Type B pancreatic cell (in vitro differentiated cells): Measurements from ENCODE around the gene TARP.

Experiments
- DNase-seq: peaks from one replicate; pipeline ENCODE4 v3.0.0; 2021; ENCODE audit warnings: mixed read lengths; ENCODE audit not compliant: unreplicated experiment; ENCODE audit errors: extremely low spot score
- H3K27ac Mint-ChIP-seq: 2 replicates; pipeline ENCODE4 v1.8.0; 2021; ENCODE audit warnings: mild to moderate bottlenecking, mixed read lengths
- H3K27me3 Mint-ChIP-seq: 2 replicates; pipeline ENCODE4 v1.8.0; 2021; ENCODE audit warnings: mixed read lengths
- H3K36me3 Mint-ChIP-seq: 2 replicates; pipeline ENCODE4 v1.8.0; 2021; ENCODE audit warnings: mixed read lengths
- H3K4me1 Mint-ChIP-seq: one replicate; pipeline ENCODE4 v1.8.0; 2021; ENCODE audit warnings: mixed read lengths; ENCODE audit not compliant: unreplicated experiment
- H3K4me3 Mint-ChIP-seq: 2 replicates; pipeline ENCODE4 v1.8.0; 2021; ENCODE audit warnings: mild to moderate bottlenecking, mixed read lengths
- H3K9me3 Mint-ChIP-seq: 2 replicates; pipeline ENCODE4 v1.8.0; 2021; ENCODE audit warnings: mixed read lengths
- TF ChIP-seq, protein P1 (sequence below): fragments of 200-600 bp; sonication (generic); conservative IDR thresholded peaks from 2 replicates; pipeline ENCODE4 v1.5.0; 2021; ENCODE audit warnings: antibody characterized with exemption, mild to moderate bottlenecking

The TARP gene

GRCh38 chr7:38273286-38273995 lies at the start of gene TARP:
TARP (minus strand) TSS chr7:38273636.
- Mint-ChIP-seq H3K36me3 (no peaks in the 10 kb centered on the region), H3K4me3 (no peak within 1 kb of the TSS), H3K27me3 (no peaks in the 10 kb centered on the region), H3K4me1 (no peaks in the 10 kb centered on the region), H3K27ac (no peak within 1 kb of the TSS), H3K9me3 (no peaks in the 10 kb centered on the region)
- no peak for DNase-seq
- TF ChIP-seq, protein P1, sequence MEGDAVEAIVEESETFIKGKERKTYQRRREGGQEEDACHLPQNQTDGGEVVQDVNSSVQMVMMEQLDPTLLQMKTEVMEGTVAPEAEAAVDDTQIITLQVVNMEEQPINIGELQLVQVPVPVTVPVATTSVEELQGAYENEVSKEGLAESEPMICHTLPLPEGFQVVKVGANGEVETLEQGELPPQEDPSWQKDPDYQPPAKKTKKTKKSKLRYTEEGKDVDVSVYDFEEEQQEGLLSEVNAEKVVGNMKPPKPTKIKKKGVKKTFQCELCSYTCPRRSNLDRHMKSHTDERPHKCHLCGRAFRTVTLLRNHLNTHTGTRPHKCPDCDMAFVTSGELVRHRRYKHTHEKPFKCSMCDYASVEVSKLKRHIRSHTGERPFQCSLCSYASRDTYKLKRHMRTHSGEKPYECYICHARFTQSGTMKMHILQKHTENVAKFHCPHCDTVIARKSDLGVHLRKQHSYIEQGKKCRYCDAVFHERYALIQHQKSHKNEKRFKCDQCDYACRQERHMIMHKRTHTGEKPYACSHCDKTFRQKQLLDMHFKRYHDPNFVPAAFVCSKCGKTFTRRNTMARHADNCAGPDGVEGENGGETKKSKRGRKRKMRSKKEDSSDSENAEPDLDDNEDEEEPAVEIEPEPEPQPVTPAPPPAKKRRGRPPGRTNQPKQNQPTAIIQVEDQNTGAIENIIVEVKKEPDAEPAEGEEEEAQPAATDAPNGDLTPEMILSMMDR: no peak

DNA sequence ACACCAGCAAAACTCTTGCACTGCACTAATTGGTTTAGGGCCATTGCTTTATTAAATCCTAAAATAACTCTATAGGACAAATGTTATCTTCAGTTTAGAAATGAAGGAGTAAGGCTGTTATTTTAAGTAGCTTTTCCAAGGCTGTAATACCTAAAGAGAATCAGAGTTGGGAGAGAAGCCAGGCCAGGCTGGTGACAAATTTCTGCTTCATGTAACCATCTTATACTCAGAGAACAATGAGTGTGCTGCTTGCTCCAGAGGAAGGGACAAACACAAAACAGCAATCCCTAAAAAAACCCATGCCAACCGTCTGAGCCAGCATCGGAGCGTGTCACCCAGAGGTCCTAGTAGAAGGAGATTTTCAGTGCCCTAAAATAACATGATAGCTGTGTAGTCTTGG lies 49.7 kb upstream of the TARP start:
- Mint-ChIP-seq H3K27me3 (peaks cover 7% of the 10 kb centered on the region), H3K27ac (no peak overlapping the region), H3K4me3 (no peak overlapping the region), H3K36me3 (no peaks in the 10 kb centered on the region), H3K9me3 (no peaks in the 10 kb centered on the region), H3K4me1 (peaks cover 10% of the 10 kb centered on the region)
- no peak for DNase-seq
- TF ChIP-seq, protein P1: no peak

GRCh38 chr7:38322461-38322860 lies 49.0 kb upstream of the TARP start:
- Mint-ChIP-seq H3K4me1 (peaks cover 6% of the 10 kb centered on the region), H3K27me3 (peaks cover 7% of the 10 kb centered on the region), H3K36me3 (no peaks in the 10 kb centered on the region), H3K27ac (no peak overlapping the region), H3K4me3 (no peak overlapping the region), H3K9me3 (no peaks in the 10 kb centered on the region)
- TF ChIP-seq, protein P1: no peak
- no peak for DNase-seq

DNA sequence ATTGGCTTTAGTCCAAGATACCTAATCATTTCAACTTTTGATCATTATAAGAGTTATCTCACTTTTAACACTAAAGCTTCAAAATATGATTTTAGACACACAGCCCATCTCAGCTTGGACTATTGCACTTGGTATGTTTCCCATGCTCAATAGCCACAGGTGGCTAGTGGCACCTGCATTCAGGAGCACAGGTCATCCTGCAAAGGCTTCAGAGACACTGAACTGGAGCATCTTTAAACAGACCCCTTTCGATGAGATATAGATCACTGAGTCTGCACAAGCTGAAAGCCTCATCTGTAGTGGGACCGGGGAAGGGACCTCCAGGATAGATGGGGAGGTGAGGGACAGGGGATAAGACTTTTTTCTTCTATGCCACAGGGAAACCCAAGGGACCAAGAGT lies 48.5 kb upstream of the TARP start:
- H3K36me3 Mint-ChIP-seq: no peaks in the 10 kb centered on the region
- H3K27ac Mint-ChIP-seq: no peak overlapping the region
- H3K4me3 Mint-ChIP-seq: no peak overlapping the region
- TF ChIP-seq, protein P1: no peak
- no peak for DNase-seq
- H3K4me1 Mint-ChIP-seq: peaks cover 6% of the 10 kb centered on the region
- H3K9me3 Mint-ChIP-seq: no peaks in the 10 kb centered on the region
- H3K27me3 Mint-ChIP-seq: peaks cover 5% of the 10 kb centered on the region

GRCh38 chr7:38321515-38321944 lies 48.1 kb upstream of the TARP start:
- Mint-ChIP-seq H3K36me3 (no peaks in the 10 kb centered on the region), H3K4me3 (no peak overlapping the region), H3K9me3 (no peaks in the 10 kb centered on the region), H3K4me1 (peaks cover 6% of the 10 kb centered on the region), H3K27me3 (peaks cover 3% of the 10 kb centered on the region), H3K27ac (no peak overlapping the region)
- no peak for DNase-seq
- TF ChIP-seq, protein P1: no peak
